SU-DHL-6 (cell line): ENCODE results near the gene QSOX2.

Experiments
- CTCF ChIP-seq: fragments of 200-600 bp; sonication (generic); IDR thresholded peaks from one replicate; pipeline ENCODE4 v1.5.1; 2017; ENCODE audit warnings: antibody characterized with exemption, mild to moderate bottlenecking, low read length, moderate library complexity; ENCODE audit not compliant: insufficient read depth, poor library complexity, severe bottlenecking
- EZH2phosphoT487 ChIP-seq: fragments of 200-600 bp; sonication (generic), shearing (Covaris generic); conservative IDR thresholded peaks from 2 replicates; pipeline ENCODE4 v1.6.1; 2018; ENCODE audit warnings: mild to moderate bottlenecking, antibody characterized with exemption, low read length, moderate library complexity, mixed read lengths

DNA sequence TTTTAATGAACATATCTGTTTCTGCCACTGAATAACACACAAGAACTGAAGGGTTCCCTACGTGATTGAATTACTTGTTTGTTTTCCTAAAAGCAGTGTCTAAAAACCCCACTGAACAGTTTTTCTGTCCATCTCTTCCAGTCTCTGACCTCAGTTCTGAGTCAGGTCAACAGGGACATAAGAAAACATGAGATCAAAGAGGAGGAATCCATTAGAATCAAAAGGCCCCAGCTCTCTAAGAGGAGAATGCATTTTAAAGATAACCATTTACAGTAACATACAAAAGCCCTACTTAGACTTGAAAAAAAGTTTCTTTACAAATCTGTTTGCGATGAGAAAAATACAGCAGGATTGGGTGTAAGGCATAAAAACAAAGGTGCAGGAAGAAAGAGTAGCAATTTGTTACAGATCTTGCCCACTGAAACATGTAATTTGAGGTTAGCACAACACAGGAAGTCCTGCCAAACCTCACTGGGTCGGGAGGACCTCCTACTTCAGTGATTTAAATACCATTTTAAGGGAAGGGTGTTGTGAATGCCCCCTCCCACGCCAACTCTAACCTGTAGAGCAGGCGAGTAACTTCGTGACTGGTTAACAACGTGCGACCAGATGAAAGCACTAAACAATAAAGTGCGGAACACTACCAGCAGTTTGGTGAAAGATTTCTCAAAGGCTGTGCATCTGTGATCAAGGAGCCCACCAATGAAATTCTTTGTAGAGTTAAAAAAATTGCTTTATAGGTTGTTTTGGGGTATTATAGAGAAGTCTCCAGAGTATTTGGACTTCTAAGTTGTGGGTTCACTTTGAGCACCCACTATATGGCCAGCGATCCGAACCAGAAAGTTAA lies 1.3 kb downstream of the QSOX2 start:
- TF ChIP-seq CTCF (no peak), EZH2phosphoT487 (no peak)
